OCI-LY3 (cell line): ENCODE data around the gene CCDC40.

Experiments
- EZH2phosphoT487 ChIP-seq: fragments of 200-600 bp; shearing (Covaris generic); IDR thresholded peaks from 2 replicates; pipeline ENCODE4 v1.6.1; 2018; ENCODE audit warnings: antibody characterized with exemption, mixed run types, low read depth
- TF ChIP-seq, protein P1 (sequence below): fragments of 200-600, 300-600 bp; sonication (generic); IDR thresholded peaks from 2 replicates; pipeline ENCODE4 v1.5.1; 2014; ENCODE audit warnings: antibody characterized with exemption, low read length, low read depth

DNA sequence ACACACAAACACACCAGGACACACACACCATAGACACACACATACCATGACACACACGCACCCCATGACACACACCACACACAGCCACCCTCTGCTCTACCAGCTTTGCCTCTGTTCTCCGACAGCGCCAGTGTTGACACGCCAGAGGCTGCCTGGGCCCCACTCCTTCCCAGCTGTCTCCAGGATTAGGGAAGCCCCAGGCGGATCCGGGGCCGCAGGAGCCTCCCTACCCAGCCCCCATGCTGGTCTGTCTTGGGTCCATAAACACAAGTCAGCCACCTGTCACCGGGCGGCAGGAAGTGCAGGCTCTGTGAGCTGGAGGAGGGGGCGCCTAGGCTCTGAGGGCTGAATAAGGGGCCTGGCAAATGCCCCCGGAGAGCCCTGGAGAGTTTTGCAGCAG lies 11.3 kb upstream of the CCDC40 start:
- TF ChIP-seq, protein P1, sequence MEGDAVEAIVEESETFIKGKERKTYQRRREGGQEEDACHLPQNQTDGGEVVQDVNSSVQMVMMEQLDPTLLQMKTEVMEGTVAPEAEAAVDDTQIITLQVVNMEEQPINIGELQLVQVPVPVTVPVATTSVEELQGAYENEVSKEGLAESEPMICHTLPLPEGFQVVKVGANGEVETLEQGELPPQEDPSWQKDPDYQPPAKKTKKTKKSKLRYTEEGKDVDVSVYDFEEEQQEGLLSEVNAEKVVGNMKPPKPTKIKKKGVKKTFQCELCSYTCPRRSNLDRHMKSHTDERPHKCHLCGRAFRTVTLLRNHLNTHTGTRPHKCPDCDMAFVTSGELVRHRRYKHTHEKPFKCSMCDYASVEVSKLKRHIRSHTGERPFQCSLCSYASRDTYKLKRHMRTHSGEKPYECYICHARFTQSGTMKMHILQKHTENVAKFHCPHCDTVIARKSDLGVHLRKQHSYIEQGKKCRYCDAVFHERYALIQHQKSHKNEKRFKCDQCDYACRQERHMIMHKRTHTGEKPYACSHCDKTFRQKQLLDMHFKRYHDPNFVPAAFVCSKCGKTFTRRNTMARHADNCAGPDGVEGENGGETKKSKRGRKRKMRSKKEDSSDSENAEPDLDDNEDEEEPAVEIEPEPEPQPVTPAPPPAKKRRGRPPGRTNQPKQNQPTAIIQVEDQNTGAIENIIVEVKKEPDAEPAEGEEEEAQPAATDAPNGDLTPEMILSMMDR, result no peak
- TF ChIP-seq EZH2phosphoT487, result no peak
